Measurements from ENCODE around the gene CPNE1. TPM values are rescaled to one million over a fixed set of nuclear protein-coding genes. Genes with fewer than 3 reads are reported as not detected.

The CPNE1 gene
- total and polyA plus RNA-seq, 2 of the 8 experiments (the other 6 are each of a cell fraction or from before 2014, with no cell fraction given), result 294 to 346 TPM

- TF ChIP-seq SUZ12 (IDR thresholded peaks at IDR 0.05; ENCODE audit: low read length) (no peak), CBX8 (IDR thresholded peaks at IDR 0.05; ENCODE audit: borderline replicate concordance, low read depth, low read length) (no peak), NRF1 (IDR thresholded peaks at IDR 0.05; ENCODE audit: low read depth, low read length) (peak; percentile 79), POLR2A (IDR thresholded peaks at IDR 0.05; ENCODE audit: control extremely low read depth in 1 of 2, low read depth in 2 of 2, low read length in 2 of 2) (peak; percentile 95 to 96), EZH2 (IDR thresholded peaks at IDR 0.05; ENCODE audit: low read depth, low read length, severe bottlenecking) (no peak), SRF (IDR thresholded peaks at IDR 0.05; ENCODE audit: low read depth, low read length) (no peak), FOSL1 (IDR thresholded peaks at IDR 0.05; ENCODE audit: insufficient read depth, low read depth, low read length) (no peak), ATF2 (IDR thresholded peaks at IDR 0.05; ENCODE audit: low read length) (peak; percentile 72), KDM1A (IDR thresholded peaks at IDR 0.05; ENCODE audit: borderline replicate concordance, low read length) (no peak), KDM5A (IDR thresholded peaks at IDR 0.05; ENCODE audit: low read length) (no peak), JUN (IDR thresholded peaks at IDR 0.05; ENCODE audit: low read depth, low read length) (no peak), CTCF (IDR thresholded peaks at IDR 0.05; ENCODE audit: control extremely low read depth in 1 of 3, insufficient read depth in 1 of 3, low read depth in 1 of 3, low read length in 3 of 3) (no peak), ZNF274 (IDR thresholded peaks at IDR 0.05; ENCODE audit: borderline replicate concordance, extremely low read depth, low read length) (no peak), SIN3A (conservative IDR thresholded peaks at IDR 0.05 in 1 of 2, IDR thresholded peaks at IDR 0.05 in 1 of 2; ENCODE audit: low read depth in 1 of 2, low read length in 2 of 2) (0 out of 4 replicates have a peak, but pooled peaks of 1 of the 2 experiments have one; percentile 64), BRCA1 (IDR thresholded peaks at IDR 0.05; ENCODE audit: low read depth, low read length) (no peak), SAP30 (IDR thresholded peaks at IDR 0.05; ENCODE audit: insufficient read depth, insufficient replicate concordance, low read length) (no peak), BACH1 (IDR thresholded peaks at IDR 0.05; ENCODE audit: low read length) (no peak), JUND (IDR thresholded peaks at IDR 0.05; ENCODE audit: low read length) (no peak), USF2 (IDR thresholded peaks at IDR 0.05; ENCODE audit: low read length) (no peak)
Measured at GRCh38 chr20:35664466-35665206, at the start of gene CPNE1, which contains the start of gene RBM12 (continued).
